SU-DHL-6 (cell line): Measurements from ENCODE around the gene RAB6B.

Experiments used
- H2AFZ ChIP-seq: fragments of 200-600 bp; sonication (generic); 2 replicates; pipeline ENCODE4 v1.6.1; 2014; ENCODE audit warnings: low read depth, mild to moderate bottlenecking, moderate library complexity, mixed read lengths, antibody characterized with exemption, low read length; ENCODE audit not compliant: severe bottlenecking
- H3F3A ChIP-seq: fragments of 200-600 bp; shearing (Covaris generic); 2 replicates; pipeline ENCODE4 v1.6.0; 2016; ENCODE audit warnings: antibody characterized with exemption, mild to moderate bottlenecking; ENCODE audit not compliant: insufficient read depth
- H3K27ac ChIP-seq: fragments of 200-600 bp; sonication (generic); 2 replicates; pipeline ENCODE4 v1.5.1; 2016; ENCODE audit warnings: low read depth, mild to moderate bottlenecking, low read length, moderate library complexity, mixed read lengths
- H3K27me3 ChIP-seq: fragments of 200-600 bp; sonication (generic), shearing (Covaris generic); 2 replicates; pipeline ENCODE4 v1.6.0; 2014; ENCODE audit warnings: mild to moderate bottlenecking, low read length
- H3K36me3 ChIP-seq: fragments of 200-600 bp; sonication (generic); 2 replicates; pipeline ENCODE4 v1.6.1; 2014; ENCODE audit warnings: mild to moderate bottlenecking, low read length, mixed read lengths
- H3K4me2 ChIP-seq: fragments of 300-600, 200-600 bp; shearing (Covaris generic), sonication (generic); 2 replicates; pipeline ENCODE4 v1.6.0; 2014; ENCODE audit warnings: low read length, low read depth, mild to moderate bottlenecking; ENCODE audit not compliant: poor library complexity, severe bottlenecking
- H3K4me3 ChIP-seq: fragments of 200-600 bp; sonication (generic); 2 replicates; pipeline ENCODE4 v1.5.1; 2014; ENCODE audit warnings: antibody characterized with exemption, low read length, mild to moderate bottlenecking, mixed read lengths; ENCODE audit not compliant: insufficient read depth, poor library complexity, severe bottlenecking
- H3K79me2 ChIP-seq: fragments of 200-600 bp; sonication (generic); 2 replicates; pipeline ENCODE4 v1.6.1; 2014; ENCODE audit warnings: mild to moderate bottlenecking, low read length, moderate library complexity; ENCODE audit not compliant: insufficient read depth
- H3K9ac ChIP-seq: fragments of 200-600 bp; sonication (generic); 2 replicates; pipeline ENCODE4 v1.7.0; 2014; ENCODE audit warnings: mild to moderate bottlenecking, low read length
- H3K9me2 ChIP-seq: fragments of 200-600 bp; sonication (generic); replicated peaks from 2 replicates; pipeline ENCODE4 v1.6.1; 2014; ENCODE audit warnings: low read length; ENCODE audit not compliant: insufficient read depth
- H3K9me3 ChIP-seq: fragments of 200-600 bp; sonication (generic); 2 replicates; pipeline ENCODE4 v1.6.1; 2014; ENCODE audit warnings: low read length, mixed read lengths; ENCODE audit not compliant: insufficient read depth
- H4K20me1 ChIP-seq: fragments of 200-600 bp; sonication (generic); 2 replicates; pipeline ENCODE4 v1.6.1; 2014; ENCODE audit warnings: low read depth, mild to moderate bottlenecking, antibody characterized with exemption, low read length, moderate library complexity, mixed read lengths
- EZH2phosphoT487 ChIP-seq: fragments of 200-600 bp; sonication (generic), shearing (Covaris generic); conservative IDR thresholded peaks from 2 replicates; pipeline ENCODE4 v1.6.1; 2018; ENCODE audit warnings: mild to moderate bottlenecking, antibody characterized with exemption, low read length, moderate library complexity, mixed read lengths
- TF ChIP-seq, protein P1 (sequence below): fragments of 200-600 bp; sonication (generic); IDR thresholded peaks from one replicate; pipeline ENCODE4 v1.5.1; 2017; ENCODE audit warnings: antibody characterized with exemption, mild to moderate bottlenecking, low read length, moderate library complexity; ENCODE audit not compliant: insufficient read depth, poor library complexity, severe bottlenecking

The RAB6B gene

DNA sequence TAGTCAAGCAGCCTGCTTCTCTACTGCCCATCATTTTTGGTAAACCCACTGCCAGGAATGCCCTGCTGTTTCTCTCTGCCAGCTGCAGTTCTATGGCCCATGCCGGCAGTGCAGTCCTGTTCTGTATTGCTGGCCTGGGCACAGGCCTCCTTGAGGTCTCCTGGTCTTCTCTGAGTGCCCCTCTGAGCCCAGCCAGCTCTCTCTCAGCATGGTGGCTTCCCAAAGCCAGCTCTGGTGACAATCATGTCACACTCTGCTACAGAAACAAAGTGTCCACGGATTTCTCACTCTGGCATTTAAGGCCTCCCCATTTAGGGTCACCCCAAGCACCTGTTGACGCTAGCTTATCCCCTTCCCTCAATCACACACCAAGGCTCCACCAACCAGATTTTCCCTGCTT is 65.6 kb downstream of the RAB6B start:
- Histone ChIP-seq H3K36me3 (no peaks in the 10 kb centered on the region), H3K9ac (no peak overlapping the region), H3K9me2 (no peaks in the 10 kb centered on the region), H3F3A (no peaks in the 10 kb centered on the region), H3K9me3 (no peaks in the 10 kb centered on the region), H3K27me3 (no peaks in the 10 kb centered on the region), H3K4me2 (no peak overlapping the region), H3K4me3 (no peak overlapping the region), H4K20me1 (no peaks in the 10 kb centered on the region), H3K27ac (no peak overlapping the region), H2AFZ (no peak overlapping the region), H3K79me2 (no peaks in the 10 kb centered on the region)
- no peak for TF ChIP-seq EZH2phosphoT487
- TF ChIP-seq, protein P1, sequence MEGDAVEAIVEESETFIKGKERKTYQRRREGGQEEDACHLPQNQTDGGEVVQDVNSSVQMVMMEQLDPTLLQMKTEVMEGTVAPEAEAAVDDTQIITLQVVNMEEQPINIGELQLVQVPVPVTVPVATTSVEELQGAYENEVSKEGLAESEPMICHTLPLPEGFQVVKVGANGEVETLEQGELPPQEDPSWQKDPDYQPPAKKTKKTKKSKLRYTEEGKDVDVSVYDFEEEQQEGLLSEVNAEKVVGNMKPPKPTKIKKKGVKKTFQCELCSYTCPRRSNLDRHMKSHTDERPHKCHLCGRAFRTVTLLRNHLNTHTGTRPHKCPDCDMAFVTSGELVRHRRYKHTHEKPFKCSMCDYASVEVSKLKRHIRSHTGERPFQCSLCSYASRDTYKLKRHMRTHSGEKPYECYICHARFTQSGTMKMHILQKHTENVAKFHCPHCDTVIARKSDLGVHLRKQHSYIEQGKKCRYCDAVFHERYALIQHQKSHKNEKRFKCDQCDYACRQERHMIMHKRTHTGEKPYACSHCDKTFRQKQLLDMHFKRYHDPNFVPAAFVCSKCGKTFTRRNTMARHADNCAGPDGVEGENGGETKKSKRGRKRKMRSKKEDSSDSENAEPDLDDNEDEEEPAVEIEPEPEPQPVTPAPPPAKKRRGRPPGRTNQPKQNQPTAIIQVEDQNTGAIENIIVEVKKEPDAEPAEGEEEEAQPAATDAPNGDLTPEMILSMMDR, result no peak

DNA sequence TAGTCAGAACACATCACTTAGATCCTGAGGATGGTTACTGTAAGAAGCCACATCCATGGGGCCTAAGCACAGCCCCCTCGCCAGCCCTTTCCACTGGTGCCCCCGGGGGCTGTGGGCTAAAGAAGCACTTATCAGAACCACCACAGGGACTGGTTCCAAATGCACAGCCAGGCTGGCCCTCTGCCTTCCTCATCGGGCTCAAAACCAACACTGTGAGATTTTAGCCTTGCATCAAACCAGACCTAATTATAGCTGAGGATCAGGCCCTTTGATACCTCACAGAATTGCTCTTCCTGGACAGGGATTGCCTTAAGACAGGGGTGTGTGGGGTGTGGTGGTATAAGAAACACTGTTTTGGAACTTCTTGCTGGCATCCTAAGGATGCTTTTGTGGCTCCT is 66.4 kb downstream of the RAB6B start:
- no peaks in the 10 kb centered on the region for H4K20me1 ChIP-seq
- H3K27me3 ChIP-seq, result no peaks in the 10 kb centered on the region
- H3K79me2 ChIP-seq, result no peaks in the 10 kb centered on the region
- TF ChIP-seq, protein P1, result no peak
- no peak for TF ChIP-seq EZH2phosphoT487
- no peaks in the 10 kb centered on the region for H3K9me3 ChIP-seq
- no peak overlapping the region for H3K9ac ChIP-seq
- no peak overlapping the region for H3K4me2 ChIP-seq
- no peaks in the 10 kb centered on the region for H3F3A ChIP-seq
- H2AFZ ChIP-seq, result no peak overlapping the region
- H3K27ac ChIP-seq, result no peak overlapping the region
- no peaks in the 10 kb centered on the region for H3K36me3 ChIP-seq
- H3K9me2 ChIP-seq, result no peaks in the 10 kb centered on the region
- no peak overlapping the region for H3K4me3 ChIP-seq

DNA sequence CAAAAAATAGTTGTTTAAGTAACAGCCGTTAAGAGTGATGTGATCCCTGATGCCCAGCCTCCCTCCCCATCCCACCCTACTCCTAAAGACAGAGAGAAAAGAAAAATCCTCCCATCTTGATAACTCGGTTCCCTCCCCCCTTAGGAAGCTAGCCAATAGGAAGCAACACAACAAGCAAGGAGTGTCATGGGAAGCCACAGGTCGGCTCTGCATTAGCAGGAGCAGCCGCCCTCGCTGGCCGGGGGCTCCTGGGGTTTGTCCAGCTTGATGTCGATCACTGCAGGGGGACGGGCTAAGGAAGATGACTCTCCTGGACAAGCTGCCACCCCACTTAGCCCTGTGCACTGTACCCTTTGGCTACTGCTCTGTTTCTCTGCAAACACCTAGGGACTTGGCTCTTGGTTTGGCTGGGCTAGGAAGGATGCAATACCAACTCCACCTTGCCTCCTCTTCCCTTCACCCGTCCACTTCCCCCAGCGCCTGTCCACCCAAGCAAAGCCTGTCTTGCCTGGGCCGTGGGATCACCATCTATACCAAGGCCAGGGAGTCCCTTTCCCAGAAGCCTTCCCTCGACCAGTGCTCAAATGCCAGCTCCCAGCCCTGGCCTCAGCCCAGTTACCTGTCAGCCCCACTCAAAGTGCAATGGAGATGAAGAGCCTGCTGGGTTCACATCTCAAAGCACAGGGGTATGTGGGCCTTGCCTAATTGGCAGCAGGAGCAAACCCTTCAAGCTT is 66.9 kb downstream of the RAB6B start:
- no peaks in the 10 kb centered on the region for H3F3A ChIP-seq
- no peaks in the 10 kb centered on the region for H3K36me3 ChIP-seq
- H3K9me2 ChIP-seq, result no peaks in the 10 kb centered on the region
- no peaks in the 10 kb centered on the region for H3K79me2 ChIP-seq
- H3K27ac ChIP-seq, result no peak overlapping the region
- H3K27me3 ChIP-seq, result no peaks in the 10 kb centered on the region
- no peak overlapping the region for H3K4me2 ChIP-seq
- no peak overlapping the region for H2AFZ ChIP-seq
- no peak for TF ChIP-seq EZH2phosphoT487
- TF ChIP-seq, protein P1, result no peak
- H3K4me3 ChIP-seq, result no peak overlapping the region
- H3K9ac ChIP-seq, result no peak overlapping the region
- H4K20me1 ChIP-seq, result no peaks in the 10 kb centered on the region
- no peaks in the 10 kb centered on the region for H3K9me3 ChIP-seq
